OCI-LY7 (cell line): ENCODE measurements around the gene ANKRD13D. TPM values are rescaled to one million over a fixed set of nuclear protein-coding genes. Genes with fewer than 3 reads are reported as not detected.
A peak's percentile ranks its signal among the peaks of the same experiment; 100 is the strongest.

Source experiments
- BruUV-seq: library from RNA; stranded (reverse); fragments of 400-500 nt; replicated peaks from 2 replicates; lab custom pipeline; 2021; lab: Mats Ljungman, UMichigan
- CTCF ChIA-PET: fragments of 300-600 bp; sonication (Branson Sonifier 250); formaldehyde crosslinking; loops from one replicate; lab custom pipeline; 2022; ENCODE audit warnings: antibody characterized with exemption; ENCODE audit not compliant: unreplicated experiment; lab: Charles Lee
- POLR2A ChIA-PET: fragments of 300-600 bp; sonication (Branson Sonifier 250); formaldehyde crosslinking; loops from one replicate; lab custom pipeline; 2022; ENCODE audit warnings: antibody characterized with exemption; lab: Charles Lee
- DNase-seq: peaks from one replicate; pipeline ENCODE4 v3.0.0-alpha.2; 2015; ENCODE audit warnings: low spot score
- H2AFZ ChIP-seq: fragments of 200-600 bp; sonication (generic), shearing (Covaris generic); 2 replicates; pipeline ENCODE4 v1.6.1; 2014; ENCODE audit warnings: mild to moderate bottlenecking, antibody characterized with exemption, low read length, moderate library complexity
- H3K27ac ChIP-seq: fragments of 200-600 bp; sonication (generic); 2 replicates; pipeline ENCODE4 v1.5.1; 2014; ENCODE audit warnings: mixed run types, low read depth, mild to moderate bottlenecking, moderate library complexity, low read length, inconsistent platforms; ENCODE audit not compliant: poor library complexity, severe bottlenecking
- H3K36me3 ChIP-seq: fragments of 200-600 bp; sonication (generic); 2 replicates; pipeline ENCODE4 v1.6.1; 2014; ENCODE audit warnings: mild to moderate bottlenecking, antibody characterized with exemption, low read length, moderate library complexity, mixed read lengths; ENCODE audit not compliant: insufficient read depth
- H3K4me1 ChIP-seq: fragments of 200-600 bp; sonication (generic); 2 replicates; pipeline ENCODE4 v1.5.1; 2014; ENCODE audit warnings: mild to moderate bottlenecking, low read length; ENCODE audit not compliant: insufficient read depth, poor library complexity, severe bottlenecking
- H3K4me2 ChIP-seq: fragments of 200-600 bp; sonication (generic); 2 replicates; pipeline ENCODE4 v1.6.1; 2014; ENCODE audit warnings: mild to moderate bottlenecking, low read length
- H3K4me3 ChIP-seq: fragments of 200-600 bp; sonication (generic); 2 replicates; pipeline ENCODE4 v1.5.1; 2014; ENCODE audit warnings: mild to moderate bottlenecking, low read depth, low read length; ENCODE audit not compliant: poor library complexity, severe bottlenecking
- H3K79me2 ChIP-seq: fragments of 200-600 bp; sonication (generic); 2 replicates; pipeline ENCODE4 v1.6.1; 2016; ENCODE audit warnings: low read depth, mild to moderate bottlenecking, low read length, moderate library complexity, mixed read lengths; ENCODE audit not compliant: insufficient read depth
- H3K9me2 ChIP-seq: fragments of 200-600 bp; sonication (generic); 2 replicates; pipeline ENCODE4 v1.6.1; 2016; ENCODE audit warnings: mild to moderate bottlenecking, low read length, mixed read lengths; ENCODE audit not compliant: insufficient read depth
- H3K9me3 ChIP-seq: fragments of 200-600 bp; sonication (generic); 2 replicates; pipeline ENCODE4 v1.6.1; 2014; ENCODE audit warnings: mild to moderate bottlenecking, mixed run types, low read length, mixed read lengths
- H4K20me1 ChIP-seq: fragments of 200-600 bp; sonication (generic); 2 replicates; pipeline ENCODE4 v1.6.1; 2014; ENCODE audit warnings: mild to moderate bottlenecking, antibody characterized with exemption, low read length, moderate library complexity, mixed read lengths; ENCODE audit not compliant: insufficient read depth
- EZH2phosphoT487 ChIP-seq: fragments of 200-600 bp; sonication (generic); IDR thresholded peaks from 2 replicates; pipeline ENCODE4 v1.6.1; 2018; ENCODE audit warnings: low read depth, borderline replicate concordance, mild to moderate bottlenecking, mixed run types, antibody characterized with exemption, low read length, moderate library complexity, mixed read lengths
- intact Hi-C: fragments of 100-400 bp; cut with micrococcal nuclease; formaldehyde crosslinking; loops from one replicate; pipeline ENCODE4 v1.10.0; 2022; ENCODE audit not compliant: unreplicated experiment
- total RNA-seq, 2 experiments: library from RNA; depleted of rRNA in 1 of 2; stranded (reverse); fragments of >200 nt in 1 of 2; shearing (Covaris generic) in 1 of 2; gene quantifications; 2 replicates each; pipeline ENCODE4 v1.2.3, GENCODE V29; 2014 to 2022
- TF ChIP-seq, protein P1 (sequence below): fragments of 200-600 bp; sonication (generic); conservative IDR thresholded peaks from 2 replicates; pipeline ENCODE4 v1.5.1; 2014; ENCODE audit warnings: mild to moderate bottlenecking, antibody characterized with exemption, low read length, moderate library complexity, mixed read lengths

The ANKRD13D gene
- total RNA-seq, 2 experiments from 2014 or later: 119 to 136 TPM

DNA sequence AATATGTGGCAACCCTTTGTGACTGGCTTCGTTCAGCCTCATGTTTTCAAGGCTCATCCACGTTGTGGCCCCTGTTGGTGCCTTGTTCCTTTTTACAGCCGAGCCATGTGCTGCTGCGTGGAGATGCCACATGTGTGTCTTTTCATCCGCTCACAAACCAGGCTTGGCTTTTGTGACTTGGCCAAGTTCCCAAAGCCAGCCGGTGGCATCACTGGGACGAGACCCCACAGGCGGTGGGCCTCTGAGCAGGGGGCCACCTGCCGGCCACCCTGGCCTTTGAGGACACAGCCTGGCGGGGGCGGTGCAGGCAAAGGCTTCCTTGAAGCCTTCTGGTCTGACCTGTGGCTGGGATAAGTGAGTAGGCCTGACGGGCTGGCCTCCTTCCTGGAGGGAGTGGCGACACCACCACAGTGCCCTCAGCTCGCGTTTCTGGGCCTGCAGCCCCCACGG lies 12.3 kb upstream of the ANKRD13D start:
- H2AFZ ChIP-seq: no peak overlapping the region
- H3K79me2 ChIP-seq: peaks cover 79% of the 10 kb centered on the region
- no peaks in the 10 kb centered on the region for H3K9me2 ChIP-seq

DNA sequence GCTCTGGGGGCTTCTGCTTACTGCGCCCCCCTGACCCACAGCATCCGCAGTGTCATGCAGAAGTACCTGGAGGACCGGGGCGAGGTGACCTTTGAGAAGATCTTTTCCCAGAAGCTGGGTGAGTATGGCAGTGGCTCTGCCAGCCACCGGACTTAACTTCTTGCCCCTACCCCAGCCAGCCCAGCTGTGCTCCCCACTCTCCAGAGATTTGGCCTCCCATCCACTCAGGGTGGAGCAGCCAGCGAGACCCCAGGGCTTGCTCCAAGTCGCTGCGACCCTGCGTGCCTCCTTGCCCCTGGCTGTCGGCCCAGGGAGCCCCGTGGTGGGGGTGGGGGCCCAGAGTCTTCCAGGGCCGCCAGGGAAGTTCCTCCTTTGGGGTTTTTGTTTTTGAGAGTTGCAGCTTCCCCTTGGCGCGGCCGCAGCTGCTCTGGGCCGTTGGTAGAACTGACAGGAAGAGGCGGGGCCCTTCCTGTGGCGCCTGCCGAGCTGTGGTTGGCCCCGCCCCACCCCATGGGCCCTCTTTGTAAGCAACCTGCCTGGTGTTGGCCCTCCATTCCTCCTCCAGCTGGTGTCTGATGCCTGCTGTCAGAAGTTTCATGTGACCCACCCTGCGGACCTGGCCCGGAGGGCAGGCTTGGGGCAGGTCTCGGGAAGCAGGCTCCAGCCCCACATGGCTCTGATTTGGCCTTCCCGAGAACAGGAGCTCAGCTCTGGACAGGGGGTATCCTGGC lies 11.7 kb upstream of the ANKRD13D start:
- H2AFZ ChIP-seq: no peak overlapping the region
- no TSS peak for BruUV-seq
- intact Hi-C loops: loop anchor here (1.0 kb wide), 2 partner anchors 9 to 11 kb away; no protein-coding TSS in a partner anchor

More for the DNA sequence above, 12.3 kb upstream of the ANKRD13D start:
- peak; percentile 62 for DNase-seq
- Histone ChIP-seq H3K36me3 (peaks cover 95% of the 10 kb centered on the region), H3K4me1 (peaks cover 75% of the 10 kb centered on the region), H3K9me3 (no peaks in the 10 kb centered on the region), H3K27ac (peak overlapping the region; percentile 98), H3K4me3 (peak overlapping the region; percentile 45), H4K20me1 (peaks cover 7% of the 10 kb centered on the region; the same call in 1 of the 2 replicates), H3K4me2 (peak overlapping the region; percentile 75)
- no peak for TF ChIP-seq EZH2phosphoT487
- TF ChIP-seq, protein P1, sequence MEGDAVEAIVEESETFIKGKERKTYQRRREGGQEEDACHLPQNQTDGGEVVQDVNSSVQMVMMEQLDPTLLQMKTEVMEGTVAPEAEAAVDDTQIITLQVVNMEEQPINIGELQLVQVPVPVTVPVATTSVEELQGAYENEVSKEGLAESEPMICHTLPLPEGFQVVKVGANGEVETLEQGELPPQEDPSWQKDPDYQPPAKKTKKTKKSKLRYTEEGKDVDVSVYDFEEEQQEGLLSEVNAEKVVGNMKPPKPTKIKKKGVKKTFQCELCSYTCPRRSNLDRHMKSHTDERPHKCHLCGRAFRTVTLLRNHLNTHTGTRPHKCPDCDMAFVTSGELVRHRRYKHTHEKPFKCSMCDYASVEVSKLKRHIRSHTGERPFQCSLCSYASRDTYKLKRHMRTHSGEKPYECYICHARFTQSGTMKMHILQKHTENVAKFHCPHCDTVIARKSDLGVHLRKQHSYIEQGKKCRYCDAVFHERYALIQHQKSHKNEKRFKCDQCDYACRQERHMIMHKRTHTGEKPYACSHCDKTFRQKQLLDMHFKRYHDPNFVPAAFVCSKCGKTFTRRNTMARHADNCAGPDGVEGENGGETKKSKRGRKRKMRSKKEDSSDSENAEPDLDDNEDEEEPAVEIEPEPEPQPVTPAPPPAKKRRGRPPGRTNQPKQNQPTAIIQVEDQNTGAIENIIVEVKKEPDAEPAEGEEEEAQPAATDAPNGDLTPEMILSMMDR: peak; percentile 60
- intact Hi-C loops: loop anchor here (1.0 kb wide), 2 partner anchors 9 to 11 kb away; no protein-coding TSS in a partner anchor
- ChIA-PET CTCF (interaction anchor here (1.2 to 2.0 kb wide), 2 partner anchors 9 to 12 kb away, joined by 3 to 6 read pairs; no protein-coding TSS in a partner anchor), POLR2A (interaction anchor here (0.5 to 1.7 kb wide), 4 partner anchors 9 to 101 kb away, joined by 3 to 10 read pairs (median 4); partner anchors contain the start of genes ANKRD13D and POLD4)
- BruUV-seq: no TSS peak

More for the DNA sequence above, 11.7 kb upstream of the ANKRD13D start:
- H3K27ac ChIP-seq: peak overlapping the region; percentile 98
- TF ChIP-seq, protein P1: no peak; the same call in 1 of the 2 replicates
- TF ChIP-seq EZH2phosphoT487: no peak
- H3K9me2 ChIP-seq: no peaks in the 10 kb centered on the region
- H3K4me1 ChIP-seq: peaks cover 69% of the 10 kb centered on the region
- H3K4me2 ChIP-seq: peak overlapping the region; percentile 90
- ChIA-PET POLR2A (interaction anchor here (0.5 to 1.7 kb wide), 7 partner anchors 10 to 101 kb away, joined by 3 to 10 read pairs (median 4); partner anchors contain the start of genes ANKRD13D and POLD4), CTCF (interaction anchor here (1.2 to 2.0 kb wide), 2 partner anchors 9 to 11 kb away, joined by 3 to 6 read pairs; no protein-coding TSS in a partner anchor)
- peak; percentile 99 for DNase-seq
- peaks cover 73% of the 10 kb centered on the region for H3K79me2 ChIP-seq
- peak overlapping the region; percentile 61 for H3K4me3 ChIP-seq
- no peaks in the 10 kb centered on the region for H3K9me3 ChIP-seq
- H3K36me3 ChIP-seq: peaks cover 95% of the 10 kb centered on the region
- H4K20me1 ChIP-seq: peaks cover 7% of the 10 kb centered on the region; the same call in 1 of the 2 replicates
